Fibroblast of the aortic adventitia (primary cell): ENCODE results near the gene TTC23. TPM values are rescaled to one million over a fixed set of nuclear protein-coding genes. Genes with fewer than 3 reads are reported as not detected.

Experiments
- DNase-seq: peaks from one replicate; pipeline ENCODE4 v3.0.0-alpha.2; 2010; ENCODE audit warnings: low read depth
- H3K4me3 ChIP-seq: 2 replicates; pipeline ENCODE4 v1.5.1; 2011; ENCODE audit warnings: low read depth, mild to moderate bottlenecking, control low read depth, low read length, moderate library complexity
- total RNA-seq: library from RNA; depleted of rRNA; stranded (reverse); fragments of >200 nt; gene quantifications from 2 replicates; pipeline ENCODE4 v1.2.3, GENCODE V29; 2012; ENCODE audit warnings: low replicate concordance
- TF ChIP-seq, protein P1 (sequence below): IDR thresholded peaks from 2 replicates; pipeline ENCODE4 v1.5.1; 2011; ENCODE audit warnings: mild to moderate bottlenecking, low read length, control low read depth, inconsistent platforms; ENCODE audit not compliant: insufficient read depth

The TTC23 gene
- total RNA-seq, 1 donor = 36.7 TPM

DNA sequence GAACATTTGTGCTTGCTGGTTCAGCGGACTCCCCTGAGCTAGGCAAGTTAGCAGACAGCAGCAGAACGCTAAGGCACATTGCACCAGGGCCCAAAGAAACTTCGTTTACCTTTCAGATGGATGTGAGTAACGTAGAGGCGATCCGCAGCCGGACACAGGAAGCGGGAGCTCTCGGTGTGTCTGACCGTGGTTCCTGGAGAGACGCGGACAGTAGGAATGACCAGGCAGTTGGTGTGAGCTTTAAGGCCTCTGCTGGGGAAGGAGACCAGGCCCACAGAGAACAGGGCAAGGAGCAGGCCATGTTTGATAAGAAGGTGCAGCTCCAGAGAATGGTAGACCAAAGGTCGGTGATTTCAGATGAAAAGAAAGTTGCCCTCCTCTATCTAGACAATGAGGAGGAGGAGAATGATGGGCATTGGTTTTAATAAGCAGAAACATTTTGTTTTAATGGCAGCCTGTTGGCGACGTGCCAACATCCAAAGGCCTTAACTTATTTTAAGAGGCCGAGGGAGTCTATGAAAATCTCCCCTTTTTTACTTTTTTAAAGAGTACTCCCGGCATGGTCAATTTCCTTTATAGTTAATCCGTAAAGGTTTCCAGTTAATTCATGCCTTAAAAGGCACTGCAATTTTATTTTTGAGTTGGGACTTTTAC is 116.6 kb downstream of the TTC23 start:
- TF ChIP-seq, protein P1, sequence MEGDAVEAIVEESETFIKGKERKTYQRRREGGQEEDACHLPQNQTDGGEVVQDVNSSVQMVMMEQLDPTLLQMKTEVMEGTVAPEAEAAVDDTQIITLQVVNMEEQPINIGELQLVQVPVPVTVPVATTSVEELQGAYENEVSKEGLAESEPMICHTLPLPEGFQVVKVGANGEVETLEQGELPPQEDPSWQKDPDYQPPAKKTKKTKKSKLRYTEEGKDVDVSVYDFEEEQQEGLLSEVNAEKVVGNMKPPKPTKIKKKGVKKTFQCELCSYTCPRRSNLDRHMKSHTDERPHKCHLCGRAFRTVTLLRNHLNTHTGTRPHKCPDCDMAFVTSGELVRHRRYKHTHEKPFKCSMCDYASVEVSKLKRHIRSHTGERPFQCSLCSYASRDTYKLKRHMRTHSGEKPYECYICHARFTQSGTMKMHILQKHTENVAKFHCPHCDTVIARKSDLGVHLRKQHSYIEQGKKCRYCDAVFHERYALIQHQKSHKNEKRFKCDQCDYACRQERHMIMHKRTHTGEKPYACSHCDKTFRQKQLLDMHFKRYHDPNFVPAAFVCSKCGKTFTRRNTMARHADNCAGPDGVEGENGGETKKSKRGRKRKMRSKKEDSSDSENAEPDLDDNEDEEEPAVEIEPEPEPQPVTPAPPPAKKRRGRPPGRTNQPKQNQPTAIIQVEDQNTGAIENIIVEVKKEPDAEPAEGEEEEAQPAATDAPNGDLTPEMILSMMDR = no peak
- no peak overlapping the region for H3K4me3 ChIP-seq
- no peak for DNase-seq

DNA sequence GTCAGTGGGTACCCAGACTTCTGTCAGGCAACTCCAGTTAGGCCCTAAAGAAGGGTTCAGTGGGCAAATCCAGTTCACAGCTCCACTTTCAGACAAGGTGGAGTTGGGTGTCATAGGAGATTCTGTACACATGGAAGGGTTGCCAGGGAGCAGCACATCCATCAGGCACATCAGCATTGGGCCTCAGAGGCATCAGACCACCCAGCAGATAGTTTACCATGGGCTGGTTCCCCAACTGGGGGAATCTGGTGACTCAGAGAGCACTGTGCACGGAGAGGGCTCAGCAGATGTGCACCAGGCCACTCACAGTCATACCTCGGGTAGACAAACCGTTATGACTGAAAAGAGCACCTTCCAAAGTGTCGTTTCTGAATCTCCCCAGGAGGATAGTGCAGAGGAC is 117.3 kb downstream of the TTC23 start:
- H3K4me3 ChIP-seq = no peak overlapping the region
- TF ChIP-seq, protein P1 = no peak
- DNase-seq = no peak

DNA sequence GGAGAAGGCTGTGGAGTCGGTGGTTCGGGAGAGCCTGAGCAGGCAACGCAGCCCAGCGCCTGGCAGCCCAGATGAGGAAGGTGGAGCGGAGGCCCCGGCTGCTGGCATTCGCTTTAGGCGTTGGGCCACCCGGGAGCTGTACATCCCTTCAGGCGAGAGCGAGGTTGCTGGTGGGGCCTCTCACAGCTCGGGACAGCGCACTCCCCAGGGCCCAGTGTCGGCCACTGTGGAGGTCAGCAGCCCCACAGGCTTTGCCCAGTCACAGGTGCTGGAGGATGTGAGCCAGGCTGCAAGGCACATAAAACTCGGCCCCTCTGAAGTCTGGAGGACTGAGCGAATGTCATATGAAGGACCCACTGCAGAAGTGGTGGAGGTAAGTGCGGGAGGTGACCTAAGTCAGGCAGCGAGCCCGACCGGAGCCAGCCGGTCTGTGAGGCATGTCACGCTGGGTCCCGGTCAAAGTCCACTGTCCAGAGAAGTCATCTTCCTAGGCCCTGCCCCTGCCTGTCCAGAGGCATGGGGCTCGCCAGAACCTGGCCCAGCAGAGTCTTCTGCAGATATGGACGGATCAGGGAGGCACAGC is 117.8 kb downstream of the TTC23 start:
- no peak for DNase-seq
- no peak overlapping the region for H3K4me3 ChIP-seq
- TF ChIP-seq, protein P1 = no peak

DNA sequence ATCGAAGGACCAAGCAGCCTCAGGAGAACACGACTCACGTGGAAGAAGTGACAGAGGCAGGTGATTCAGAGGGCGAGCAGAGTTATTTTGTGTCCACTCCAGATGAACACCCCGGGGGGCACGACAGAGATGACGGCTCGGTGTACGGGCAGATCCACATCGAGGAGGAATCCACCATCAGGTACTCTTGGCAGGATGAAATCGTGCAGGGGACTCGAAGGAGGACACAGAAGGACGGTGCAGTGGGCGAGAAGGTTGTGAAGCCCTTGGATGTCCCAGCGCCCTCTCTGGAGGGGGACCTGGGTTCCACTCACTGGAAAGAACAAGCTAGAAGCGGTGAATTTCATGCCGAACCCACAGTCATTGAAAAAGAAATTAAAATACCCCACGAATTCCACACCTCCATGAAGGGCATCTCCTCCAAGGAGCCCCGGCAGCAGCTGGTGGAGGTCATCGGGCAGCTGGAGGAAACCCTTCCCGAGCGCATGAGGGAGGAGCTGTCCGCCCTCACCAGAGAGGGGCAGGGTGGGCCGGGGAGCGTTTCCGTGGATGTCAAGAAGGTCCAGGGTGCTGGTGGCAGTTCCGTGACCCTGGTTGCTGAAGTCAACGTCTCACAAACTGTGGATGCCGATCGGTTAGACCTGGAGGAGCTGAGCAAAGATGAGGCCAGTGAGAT is 118.5 kb downstream of the TTC23 start:
- no peak overlapping the region for H3K4me3 ChIP-seq
- TF ChIP-seq, protein P1 = no peak
- no peak for DNase-seq

DNA sequence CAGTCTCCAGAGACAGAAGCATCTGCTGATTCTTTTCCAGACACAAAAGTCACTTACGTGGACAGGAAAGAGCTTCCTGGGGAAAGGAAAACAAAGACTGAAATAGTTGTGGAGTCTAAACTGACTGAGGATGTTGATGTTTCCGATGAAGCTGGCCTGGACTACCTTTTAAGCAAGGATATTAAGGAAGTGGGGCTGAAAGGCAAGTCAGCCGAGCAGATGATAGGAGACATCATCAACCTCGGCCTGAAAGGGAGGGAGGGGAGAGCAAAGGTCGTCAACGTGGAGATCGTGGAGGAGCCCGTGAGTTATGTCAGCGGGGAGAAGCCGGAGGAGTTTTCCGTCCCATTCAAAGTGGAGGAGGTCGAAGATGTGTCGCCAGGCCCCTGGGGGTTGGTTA is 119.1 kb downstream of the TTC23 start:
- TF ChIP-seq, protein P1 = no peak
- H3K4me3 ChIP-seq = no peak overlapping the region
- no peak for DNase-seq

DNA sequence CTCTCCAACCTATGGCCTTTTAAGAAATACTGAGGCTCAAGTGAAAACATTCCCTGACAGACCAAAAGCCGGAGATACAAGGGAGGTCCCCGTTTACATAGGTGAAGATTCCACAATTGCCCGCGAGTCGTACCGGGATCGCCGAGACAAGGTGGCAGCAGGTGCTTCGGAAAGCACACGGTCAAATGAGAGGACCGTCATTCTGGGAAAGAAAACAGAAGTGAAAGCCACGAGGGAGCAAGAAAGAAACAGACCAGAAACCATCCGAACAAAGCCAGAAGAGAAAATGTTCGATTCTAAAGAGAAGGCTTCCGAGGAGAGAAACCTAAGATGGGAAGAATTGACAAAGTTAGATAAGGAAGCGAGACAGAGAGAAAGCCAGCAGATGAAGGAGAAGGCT is 119.7 kb downstream of the TTC23 start:
- DNase-seq = no peak
- TF ChIP-seq, protein P1 = no peak
- no peak overlapping the region for H3K4me3 ChIP-seq

DNA sequence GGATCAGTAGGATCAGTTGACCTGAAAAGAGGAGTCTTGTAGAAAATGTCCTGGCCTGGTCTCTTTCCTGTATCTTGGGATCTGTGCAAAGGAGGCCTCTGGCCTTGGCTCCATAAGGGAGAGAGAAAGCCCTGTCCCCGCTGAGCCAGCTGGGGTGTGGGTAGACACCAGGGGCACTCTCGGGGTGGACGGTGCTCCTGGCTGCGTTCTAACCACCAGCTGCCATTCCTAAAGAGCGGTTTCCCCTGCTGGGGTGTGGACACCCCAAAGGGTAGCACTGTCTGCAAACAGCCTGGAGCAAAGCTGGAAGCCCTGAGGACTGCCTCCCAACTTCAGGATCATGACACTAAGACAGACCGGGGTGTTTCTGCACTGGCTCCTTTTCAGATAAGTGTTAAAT is 121.0 kb downstream of the TTC23 start:
- H3K4me3 ChIP-seq = no peak overlapping the region
- TF ChIP-seq, protein P1 = no peak
- no peak for DNase-seq
